NCI-H2227 treated with DMSO at 0.1 percent for 48 hours (cell line): ENCODE data around the gene TMF1.

Source experiments
- DNase-seq: peaks from one replicate; lab custom pipeline; 2025; lab: John Stamatoyannopoulos, UW

Gene TMF1, protein sequence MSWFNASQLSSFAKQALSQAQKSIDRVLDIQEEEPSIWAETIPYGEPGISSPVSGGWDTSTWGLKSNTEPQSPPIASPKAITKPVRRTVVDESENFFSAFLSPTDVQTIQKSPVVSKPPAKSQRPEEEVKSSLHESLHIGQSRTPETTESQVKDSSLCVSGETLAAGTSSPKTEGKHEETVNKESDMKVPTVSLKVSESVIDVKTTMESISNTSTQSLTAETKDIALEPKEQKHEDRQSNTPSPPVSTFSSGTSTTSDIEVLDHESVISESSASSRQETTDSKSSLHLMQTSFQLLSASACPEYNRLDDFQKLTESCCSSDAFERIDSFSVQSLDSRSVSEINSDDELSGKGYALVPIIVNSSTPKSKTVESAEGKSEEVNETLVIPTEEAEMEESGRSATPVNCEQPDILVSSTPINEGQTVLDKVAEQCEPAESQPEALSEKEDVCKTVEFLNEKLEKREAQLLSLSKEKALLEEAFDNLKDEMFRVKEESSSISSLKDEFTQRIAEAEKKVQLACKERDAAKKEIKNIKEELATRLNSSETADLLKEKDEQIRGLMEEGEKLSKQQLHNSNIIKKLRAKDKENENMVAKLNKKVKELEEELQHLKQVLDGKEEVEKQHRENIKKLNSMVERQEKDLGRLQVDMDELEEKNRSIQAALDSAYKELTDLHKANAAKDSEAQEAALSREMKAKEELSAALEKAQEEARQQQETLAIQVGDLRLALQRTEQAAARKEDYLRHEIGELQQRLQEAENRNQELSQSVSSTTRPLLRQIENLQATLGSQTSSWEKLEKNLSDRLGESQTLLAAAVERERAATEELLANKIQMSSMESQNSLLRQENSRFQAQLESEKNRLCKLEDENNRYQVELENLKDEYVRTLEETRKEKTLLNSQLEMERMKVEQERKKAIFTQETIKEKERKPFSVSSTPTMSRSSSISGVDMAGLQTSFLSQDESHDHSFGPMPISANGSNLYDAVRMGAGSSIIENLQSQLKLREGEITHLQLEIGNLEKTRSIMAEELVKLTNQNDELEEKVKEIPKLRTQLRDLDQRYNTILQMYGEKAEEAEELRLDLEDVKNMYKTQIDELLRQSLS

DNA sequence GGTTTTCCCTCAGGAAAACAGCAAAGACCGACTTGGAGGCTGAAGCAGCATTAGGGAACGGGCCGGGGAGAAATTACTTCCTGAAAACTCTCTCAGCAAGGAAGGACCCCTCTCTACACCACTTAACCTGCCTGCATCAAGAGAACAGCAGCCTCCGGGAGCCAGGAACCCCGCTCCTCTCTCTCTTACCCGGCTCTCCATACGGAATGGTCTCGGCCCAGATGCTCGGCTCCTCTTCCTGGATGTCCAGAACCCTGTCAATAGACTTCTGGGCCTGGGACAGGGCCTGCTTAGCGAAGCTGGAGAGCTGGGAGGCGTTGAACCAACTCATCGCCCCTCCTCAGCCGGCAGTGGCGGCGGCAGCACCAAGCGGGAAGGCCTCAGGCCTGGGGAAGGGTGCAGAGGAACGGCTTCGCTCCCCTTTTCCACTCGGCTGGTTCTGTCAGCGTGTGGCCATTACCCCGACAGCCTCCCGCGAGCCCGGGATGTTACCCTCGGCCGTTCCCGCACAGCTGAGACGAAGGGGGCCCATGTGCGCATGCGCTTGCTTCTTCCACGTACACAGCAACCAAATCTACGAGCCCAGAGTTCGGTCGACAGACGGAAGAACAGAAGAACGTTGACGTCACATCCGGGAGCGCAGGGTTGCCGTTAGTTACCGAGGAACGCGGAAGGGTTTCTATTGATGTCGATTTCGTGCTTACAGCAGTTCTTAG lies at the start of gene TMF1:
TSS of gene TMF1 (minus strand) at position 578 of the 716 bp plus-strand sequence. CDS start at position 331, 247 bp downstream.
- no peak for DNase-seq

- no peak for DNase-seq
Measured at GRCh38 chr3:69099576-69099975, 47.4 kb upstream of the TMF1 start.

DNA sequence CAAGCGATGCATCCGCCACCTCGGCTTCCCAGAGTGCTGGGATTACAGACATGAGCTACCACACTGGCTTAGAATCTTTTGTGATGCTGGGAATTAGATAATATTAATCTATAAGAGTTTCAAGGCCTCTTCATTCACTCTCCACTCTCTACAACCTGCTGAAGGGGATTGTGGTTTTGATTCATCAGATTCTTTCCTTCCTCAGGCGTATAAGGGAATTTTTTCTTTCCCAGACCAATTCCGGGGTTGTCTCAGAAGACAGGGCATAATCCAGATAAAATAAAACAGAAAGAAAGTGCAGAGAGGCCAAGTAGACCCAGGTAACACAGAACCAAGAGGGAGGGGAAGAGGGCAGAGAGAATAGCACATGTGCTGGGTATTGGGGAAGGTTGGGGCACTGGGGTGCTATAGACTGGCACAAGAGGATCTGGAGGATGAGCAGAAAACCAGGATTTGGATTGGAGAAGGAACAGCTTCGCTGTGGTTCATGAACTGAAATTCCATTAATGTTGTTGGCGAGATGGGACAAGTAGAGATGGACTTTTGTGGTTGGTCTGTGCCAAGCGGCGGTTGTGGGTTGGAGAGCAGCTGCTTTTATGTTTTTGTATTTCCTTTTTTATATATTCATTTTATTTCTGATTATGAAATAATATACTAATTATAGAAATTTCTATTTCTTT lies 45.4 kb upstream of the TMF1 start:
- DNase-seq, result no peak

DNA sequence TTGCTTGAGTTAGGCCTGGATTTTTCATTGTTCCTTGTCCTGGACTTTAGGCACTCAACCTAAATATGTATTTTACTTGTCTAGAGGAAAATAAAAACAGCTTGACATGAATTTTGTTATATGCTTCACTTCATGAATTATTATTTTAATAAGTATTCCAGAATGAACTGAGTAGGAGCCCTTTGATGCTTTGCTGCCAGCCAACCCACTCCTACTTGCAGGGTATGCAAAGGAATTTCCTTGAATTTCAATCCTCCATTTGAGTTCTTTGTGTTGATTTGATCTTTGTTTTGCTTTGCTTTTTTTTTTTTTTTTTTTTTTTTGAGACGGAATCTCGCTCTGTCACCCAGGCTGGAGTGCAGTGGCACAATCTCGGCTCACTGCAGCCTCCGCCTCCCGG lies 44.2 kb upstream of the TMF1 start:
- no peak for DNase-seq

DNA sequence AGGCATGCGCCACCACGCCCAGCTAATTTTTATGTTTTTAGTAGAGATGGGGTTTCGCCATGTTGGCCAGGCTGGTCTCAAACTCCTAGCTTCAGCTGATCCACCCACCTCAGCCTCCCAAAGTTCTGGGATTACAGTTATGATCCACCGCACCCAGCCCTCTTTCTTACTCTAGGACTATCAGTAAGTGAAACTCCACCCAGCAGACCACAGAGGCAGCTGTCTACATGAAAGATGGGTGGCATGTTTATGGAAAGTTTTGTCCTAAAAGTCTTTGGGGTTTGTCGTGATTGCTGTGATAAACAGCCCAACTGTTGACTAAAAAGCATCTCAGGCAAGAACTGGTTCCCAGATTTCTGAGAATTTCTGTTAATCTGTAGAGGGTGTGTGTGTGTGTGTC lies 43.5 kb upstream of the TMF1 start:
- no peak for DNase-seq

DNA sequence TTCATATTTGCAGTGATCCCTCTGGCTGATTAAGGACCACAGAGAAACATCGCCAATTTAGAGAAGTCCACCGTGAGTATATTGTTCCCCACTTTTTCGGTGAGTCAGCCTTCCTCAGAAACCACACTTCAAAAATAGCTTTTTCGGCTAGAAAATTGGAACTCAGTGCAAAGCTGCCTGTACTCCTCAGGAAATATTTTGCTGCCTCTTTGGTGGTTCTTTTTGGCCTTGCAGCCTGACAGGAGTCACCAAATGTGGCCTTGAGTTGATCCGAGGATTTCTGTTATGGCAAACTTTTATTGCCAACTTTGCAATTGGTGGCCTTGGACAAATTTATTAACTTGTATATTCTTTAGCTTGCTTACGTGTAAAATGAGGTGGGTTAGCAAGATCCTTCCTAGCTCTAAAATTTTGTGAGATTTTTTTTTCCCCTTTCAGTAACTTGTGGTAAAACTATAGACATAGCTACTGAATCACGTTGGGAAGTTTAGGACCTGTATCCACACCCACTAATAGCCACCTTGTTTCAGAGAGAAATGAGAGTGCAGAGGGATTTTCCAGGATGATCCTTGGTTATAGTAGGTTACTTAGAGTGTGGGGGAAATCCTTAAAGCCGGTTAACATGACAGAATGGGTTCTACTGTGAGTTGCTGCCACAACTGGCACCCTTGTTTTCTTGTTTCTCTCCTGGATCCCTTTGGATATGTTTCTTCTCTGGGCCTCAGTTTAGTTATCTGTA lies 42.5 kb upstream of the TMF1 start:
- DNase-seq, result no peak

DNA sequence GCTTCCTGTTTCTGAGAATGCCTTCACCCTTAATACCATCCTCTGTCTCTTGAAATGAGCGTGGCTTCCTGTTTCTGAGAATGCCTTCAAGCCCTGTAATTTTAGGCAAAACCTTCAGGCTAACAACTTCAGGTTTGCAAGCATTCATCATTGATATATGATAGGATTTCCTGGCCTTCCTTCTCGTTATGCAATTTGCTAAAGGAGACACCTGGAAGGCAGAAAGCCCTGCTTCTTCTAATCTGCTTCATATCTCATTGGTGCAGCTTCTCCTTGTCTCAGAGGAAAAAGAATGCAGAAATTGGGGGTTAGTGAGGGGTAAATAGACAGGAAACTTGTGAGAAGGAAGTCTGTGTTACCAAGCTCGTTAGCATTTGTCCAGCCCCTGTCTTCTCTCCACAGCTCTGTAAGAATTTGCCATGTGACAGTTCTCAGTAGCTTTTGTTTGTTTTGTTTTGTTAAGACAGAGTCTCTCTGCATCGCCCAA lies 39.9 kb upstream of the TMF1 start:
- no peak for DNase-seq

DNA sequence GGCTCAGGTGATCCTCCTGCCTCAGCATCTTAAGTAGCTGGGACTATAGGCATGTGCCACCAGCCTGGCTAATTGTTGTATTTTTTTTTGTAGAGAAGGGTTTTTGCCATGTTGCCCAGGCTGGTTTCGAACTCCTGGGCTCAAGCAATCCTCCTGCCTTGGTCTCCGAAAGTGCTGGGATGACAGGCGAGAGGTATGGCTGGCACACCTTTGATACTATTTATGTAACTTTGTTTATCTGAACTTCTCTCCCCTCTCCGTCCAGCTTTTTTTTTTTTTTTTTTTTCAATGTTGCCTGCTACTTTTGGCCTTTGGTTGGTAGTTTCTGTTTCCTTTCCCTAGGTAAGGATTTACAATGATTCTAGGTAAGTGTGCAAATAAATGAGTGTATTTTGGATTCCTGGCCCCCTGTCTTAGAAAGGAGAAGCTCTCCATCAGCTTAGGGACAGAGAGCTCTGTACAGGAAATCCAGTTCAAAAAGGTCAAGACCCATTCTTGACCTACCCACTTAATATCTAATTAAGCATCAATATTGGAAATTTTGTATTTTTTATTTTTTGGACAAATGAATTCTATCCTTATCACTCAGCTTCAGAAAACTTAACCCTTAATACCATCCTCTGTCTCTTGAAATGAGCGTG lies 39.4 kb upstream of the TMF1 start:
- no peak for DNase-seq

- DNase-seq, result no peak
Measured at GRCh38 chr3:69090021-69090420, 37.9 kb upstream of the TMF1 start.

DNA sequence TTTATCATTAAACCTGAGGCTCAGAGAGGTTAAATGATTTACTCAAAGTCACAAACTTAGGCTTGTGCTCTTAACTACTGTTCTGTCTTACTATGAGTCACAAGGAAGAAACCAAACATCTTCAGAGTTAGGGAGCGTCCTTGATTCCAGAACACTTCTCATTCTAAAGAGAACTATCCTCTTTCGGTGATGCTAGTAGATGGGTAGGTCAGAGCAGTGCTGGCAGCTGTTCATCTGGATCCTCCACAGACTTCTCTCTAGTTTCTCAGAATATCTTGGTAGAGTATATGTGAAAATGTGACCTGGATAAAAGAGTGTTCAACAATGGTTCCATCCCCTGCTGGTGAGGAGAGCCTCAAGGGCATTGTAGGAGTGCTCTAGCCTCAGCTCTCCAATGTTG lies 35.9 kb upstream of the TMF1 start:
- DNase-seq, result no peak

- DNase-seq, result no peak
Measured at GRCh38 chr3:69087030-69087791, 35.1 kb upstream of the TMF1 start.

GRCh38 chr3:69085833-69086722 lies 33.9 kb upstream of the TMF1 start:
- DNase-seq, result peak; percentile 37

DNA sequence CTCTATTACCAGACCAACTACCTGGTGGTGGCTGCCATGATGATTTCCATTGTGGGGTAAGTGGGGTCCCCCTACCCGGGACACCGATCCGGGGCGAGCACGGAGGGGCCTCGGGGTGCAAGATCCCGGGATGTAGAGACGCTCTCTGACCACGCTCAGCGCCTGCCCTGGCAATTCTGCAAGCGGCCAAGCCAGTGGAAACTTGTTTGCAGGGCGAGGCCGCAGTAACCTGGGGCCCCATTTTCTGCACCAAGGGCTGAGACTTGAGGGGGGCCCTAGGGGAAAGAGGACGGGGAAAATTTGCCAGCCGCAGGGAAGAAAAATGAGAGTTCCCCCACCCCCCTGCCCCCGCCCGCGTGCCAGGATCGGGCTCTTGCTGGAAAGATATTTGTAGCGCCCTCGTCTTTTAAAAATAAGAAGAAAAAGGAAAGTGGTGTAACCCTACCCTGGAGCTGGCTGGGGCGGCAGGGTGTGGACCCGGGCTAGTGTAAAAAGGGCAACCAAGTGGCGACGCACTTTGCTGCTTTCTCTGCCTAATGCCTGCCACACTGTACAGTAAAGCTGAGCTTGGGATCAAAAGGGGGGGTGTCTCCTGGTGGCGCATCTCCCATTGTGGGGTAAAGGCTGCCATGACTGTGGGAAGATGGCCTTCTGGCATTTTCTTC lies 33.2 kb upstream of the TMF1 start:
- DNase-seq, result no peak

DNA sequence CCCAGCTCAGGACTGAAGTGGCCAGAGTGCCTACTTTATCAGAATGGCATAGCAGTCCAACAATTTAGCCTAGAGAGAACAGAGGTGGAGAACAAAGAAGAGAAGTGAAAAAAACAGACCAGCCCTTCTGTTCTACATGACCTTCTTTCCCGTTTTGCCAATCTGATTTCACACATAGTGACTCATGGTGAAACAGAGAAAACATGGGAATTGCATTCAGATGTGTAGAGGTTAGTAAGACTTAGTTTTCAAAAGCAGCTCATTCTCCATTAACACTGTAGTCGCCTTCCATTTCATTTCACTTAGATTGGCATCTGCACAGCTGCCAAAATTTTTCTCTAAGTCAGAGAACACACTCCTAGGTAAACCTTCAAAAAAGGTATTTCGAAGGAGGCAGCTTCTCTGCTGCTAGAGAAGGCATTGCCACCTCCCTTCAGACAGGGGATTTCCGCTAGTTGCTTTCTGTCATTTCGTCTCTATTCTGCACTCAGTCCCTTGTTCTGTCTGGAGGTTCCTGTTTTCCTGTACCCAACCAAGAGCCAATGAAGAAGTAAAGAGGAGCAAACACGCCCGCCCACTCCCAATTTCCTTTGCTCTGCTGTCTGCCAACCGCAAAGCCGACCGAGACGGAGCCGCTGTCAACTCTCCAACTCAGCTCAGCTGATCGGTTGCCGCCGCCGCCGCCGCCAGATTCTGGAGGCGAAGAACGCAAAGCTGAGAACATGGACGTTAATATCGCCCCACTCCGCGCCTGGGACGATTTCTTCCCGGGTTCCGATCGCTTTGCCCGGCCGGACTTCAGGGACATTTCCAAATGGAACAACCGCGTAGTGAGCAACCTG lies 32.4 kb upstream of the TMF1 start, which contains the start of gene ARL6IP5:
TSS of gene ARL6IP5 (plus strand) at position 612 of the 842 bp plus-strand sequence. CDS start at position 723, 111 bp downstream.
- DNase-seq, result peak; percentile 68

- DNase-seq, result no peak
Measured at GRCh38 chr3:69082805-69083204, 30.7 kb upstream of the TMF1 start.

DNA sequence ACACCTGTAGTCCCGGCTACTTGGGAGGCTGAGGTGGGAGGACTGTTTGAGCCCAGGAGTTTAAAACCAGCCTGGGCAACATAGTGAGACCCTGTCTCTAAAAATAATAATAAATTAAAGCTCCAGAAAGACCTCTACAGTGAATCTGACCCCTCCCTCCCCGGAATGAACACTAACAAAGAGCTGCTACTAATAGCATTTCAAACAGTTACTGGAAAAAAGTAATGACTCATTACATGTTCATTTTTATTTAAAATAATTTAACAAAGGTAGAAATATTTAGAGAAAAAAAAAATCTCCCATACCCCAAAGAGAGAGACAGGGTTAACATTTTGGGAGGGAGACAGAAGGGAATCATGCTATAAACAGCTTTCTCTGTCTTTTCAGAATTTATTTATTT lies 30.2 kb upstream of the TMF1 start:
- DNase-seq, result no peak
